ENCODE measurements around the gene QSER1.
"Not testable (repeated sequence)": the region's sequence is repeated elsewhere in the genome, so short reads cannot be mapped to it uniquely, and the experiment has no call there.

QSER1 gene

GRCh38 chr11:32892355-32893092 is at the start of gene QSER1:
TSS of gene QSER1 (plus strand) at chr11:32892811. CDS start at chr11:32893126, 315 bp downstream.
- peak; percentile 41 for DNase-seq

GRCh38 chr11:32843544-32843943 is 49.1 kb upstream of the QSER1 start:
- DNase-seq = no peak

DNA sequence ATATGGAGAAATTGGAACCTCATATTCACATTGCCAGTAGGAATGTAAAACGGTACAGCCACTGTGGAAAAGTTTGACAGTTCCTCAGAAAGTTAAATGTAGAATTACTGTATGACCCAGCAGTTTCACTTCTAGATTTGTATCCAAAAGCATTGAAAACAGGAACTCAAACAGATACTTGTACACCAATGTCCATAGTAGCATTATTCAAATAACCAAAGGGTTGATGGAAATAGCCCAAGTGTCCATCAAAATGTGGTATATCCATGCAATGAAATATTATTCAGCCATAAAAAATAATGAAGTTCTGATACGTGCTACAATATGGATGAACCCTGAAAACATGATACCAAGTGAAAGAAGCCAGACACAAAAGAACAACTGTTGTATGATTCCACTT is 45.1 kb upstream of the QSER1 start:
- no peak for DNase-seq

- no peak for DNase-seq
Observed at GRCh38 chr11:32849761-32850160, 42.9 kb upstream of the QSER1 start.

DNA sequence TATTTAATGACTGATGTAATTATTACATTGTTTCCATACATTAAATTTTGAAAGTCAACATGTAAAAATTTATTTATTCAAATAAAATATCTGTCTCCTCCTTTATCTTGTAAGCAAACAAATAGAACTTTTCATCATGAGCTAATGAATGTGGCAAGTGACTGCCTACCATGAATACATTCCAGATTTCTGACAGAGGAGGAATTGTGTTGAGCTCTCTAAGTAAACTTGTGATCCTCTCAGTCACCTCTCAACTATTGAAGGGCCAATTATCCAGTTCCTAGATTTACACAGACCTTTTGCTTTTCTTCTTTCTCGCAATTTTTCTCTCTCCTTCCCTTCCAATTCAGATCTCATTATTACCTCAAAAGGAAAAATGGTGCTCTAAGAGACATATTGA is 41.4 kb upstream of the QSER1 start:
- DNase-seq = no peak

GRCh38 chr11:32852207-32852606 is 40.4 kb upstream of the QSER1 start:
- no peak for DNase-seq

GRCh38 chr11:32855601-32856000 is 37.0 kb upstream of the QSER1 start:
- DNase-seq = no peak

DNA sequence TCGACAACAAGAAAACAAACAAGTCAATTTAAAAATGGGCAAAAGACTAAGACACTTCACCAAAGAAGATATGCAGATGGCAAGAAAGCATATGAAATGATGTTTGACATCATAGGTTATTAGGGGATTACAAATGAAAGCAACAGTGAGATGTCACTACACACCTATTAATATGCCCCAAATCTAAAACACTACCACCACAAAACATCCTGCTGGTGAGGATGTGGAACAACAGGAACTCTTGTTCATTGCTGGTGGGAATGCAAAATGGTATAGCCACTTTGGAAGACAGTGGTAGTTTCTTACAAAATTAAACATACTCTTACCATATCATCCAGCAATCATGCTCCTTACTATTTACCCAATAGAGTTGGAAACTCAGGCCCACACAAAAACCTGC is 33.9 kb upstream of the QSER1 start:
- no peak for DNase-seq

DNA sequence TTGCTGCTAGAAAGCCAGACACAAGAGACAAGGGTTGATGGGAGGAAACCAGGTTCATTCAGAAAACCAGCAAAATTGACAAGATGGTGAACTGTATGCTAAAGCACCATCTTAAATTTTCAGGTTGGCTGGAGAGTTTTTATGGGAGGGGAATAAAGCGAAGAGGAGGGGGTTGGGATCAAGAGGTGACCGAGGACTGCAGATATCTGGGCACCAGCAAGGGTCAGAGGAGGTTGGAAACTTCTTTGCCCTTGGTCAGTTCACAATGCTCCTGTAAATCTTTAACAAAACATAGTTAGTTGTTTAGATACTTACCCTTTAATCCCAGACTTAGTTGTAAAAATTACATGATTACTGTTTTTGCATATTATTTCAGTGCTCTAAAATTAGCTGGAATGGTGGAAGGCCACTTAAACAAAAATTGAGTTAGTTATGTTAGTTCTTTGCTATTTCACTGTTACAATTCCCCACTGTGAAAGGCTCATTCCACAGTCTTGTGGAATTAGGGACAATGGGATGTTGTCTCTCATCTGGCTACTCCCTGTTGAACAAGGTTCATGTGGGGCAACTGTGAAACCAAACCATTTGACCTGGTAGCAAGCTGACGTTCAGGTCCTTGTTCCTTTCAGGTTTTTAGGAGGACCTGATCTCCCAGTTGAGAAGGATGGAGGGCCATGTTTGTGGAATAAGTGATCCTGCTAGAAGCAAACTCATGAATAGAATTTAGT is 30.6 kb upstream of the QSER1 start:
- DNase-seq = no peak

GRCh38 chr11:32864555-32864954 is 28.1 kb upstream of the QSER1 start:
- no peak for DNase-seq

- DNase-seq = not testable (repeated sequence)
Observed at GRCh38 chr11:32868752-32869151, 23.9 kb upstream of the QSER1 start.

GRCh38 chr11:32870676-32871075 is 21.9 kb upstream of the QSER1 start:
- no peak for DNase-seq

DNA sequence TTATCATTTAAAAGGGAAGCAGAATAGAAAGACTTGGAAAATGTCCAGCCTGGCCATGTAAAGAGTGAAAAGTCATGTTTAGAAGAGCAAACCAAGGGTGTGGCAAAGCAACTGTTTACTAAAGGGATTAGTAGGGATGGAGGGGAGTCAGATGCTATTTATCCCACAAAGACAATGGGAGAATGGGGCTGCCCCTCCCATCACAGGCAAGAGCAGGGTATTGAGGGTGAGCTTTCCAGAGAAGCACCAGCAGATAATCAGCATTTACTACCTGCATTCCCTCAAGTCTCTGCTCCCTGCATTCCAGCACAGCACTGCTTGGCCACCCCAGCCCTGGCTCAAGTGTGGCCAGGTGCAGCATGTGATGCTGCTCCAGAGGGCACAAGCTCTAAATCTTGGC is 18.5 kb upstream of the QSER1 start:
- DNase-seq = no peak

GRCh38 chr11:32881286-32881685 is 11.3 kb upstream of the QSER1 start:
- no peak for DNase-seq

GRCh38 chr11:32883421-32883820 is 9.2 kb upstream of the QSER1 start:
- no peak for DNase-seq

- no peak for DNase-seq
Observed at GRCh38 chr11:32884023-32884422, 8.6 kb upstream of the QSER1 start.

DNA sequence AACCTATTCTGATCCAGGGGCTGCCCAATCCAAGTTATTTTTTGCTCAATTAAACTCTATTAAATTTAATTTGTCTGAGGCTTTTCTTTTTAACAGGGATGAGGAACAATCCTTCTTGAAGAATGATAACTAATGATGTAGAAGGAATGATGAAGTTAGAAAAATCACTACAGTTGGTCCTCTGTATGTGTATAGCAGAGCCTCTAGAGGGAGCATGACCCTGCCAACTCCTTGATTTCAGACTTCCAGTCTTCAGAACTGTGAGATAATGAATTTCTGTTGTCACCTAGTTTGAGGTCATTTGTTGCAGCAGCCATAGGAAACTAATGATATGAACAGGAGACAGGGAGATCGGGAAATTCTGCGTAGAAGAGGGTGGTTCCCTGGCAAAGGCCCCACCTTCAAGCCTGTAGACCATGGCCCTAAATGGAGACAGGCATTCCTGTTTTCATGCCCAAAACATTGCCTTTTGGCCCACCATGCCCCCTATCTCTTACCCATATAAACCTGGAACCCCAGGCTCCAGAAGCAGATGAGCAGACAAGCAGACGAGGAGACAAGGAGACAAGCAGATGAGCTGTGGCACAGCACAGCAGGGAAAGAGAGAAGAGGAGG is 7.7 kb upstream of the QSER1 start:
- DNase-seq = no peak

DNA sequence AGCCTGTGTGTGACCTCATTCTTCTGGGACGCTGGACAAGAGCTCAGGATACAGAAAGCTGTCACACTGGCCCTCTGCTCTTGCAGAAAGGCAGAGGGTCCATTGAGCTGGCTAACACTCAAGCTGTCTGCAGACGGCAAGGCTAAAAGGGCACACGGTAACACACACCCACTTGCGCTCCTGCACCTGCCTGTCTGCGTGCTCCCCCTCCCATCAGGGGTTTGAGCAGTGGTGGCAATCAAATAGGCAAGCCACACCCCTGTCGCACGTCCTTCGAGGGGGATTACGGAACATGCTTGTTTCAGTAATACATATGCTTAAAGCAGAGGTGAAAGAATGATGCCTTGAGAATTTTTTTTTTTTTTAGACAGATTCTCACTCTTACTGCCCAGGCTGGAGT is 7.1 kb upstream of the QSER1 start:
- no peak for DNase-seq

GRCh38 chr11:32886180-32886579 is 6.4 kb upstream of the QSER1 start:
- DNase-seq = no peak

DNA sequence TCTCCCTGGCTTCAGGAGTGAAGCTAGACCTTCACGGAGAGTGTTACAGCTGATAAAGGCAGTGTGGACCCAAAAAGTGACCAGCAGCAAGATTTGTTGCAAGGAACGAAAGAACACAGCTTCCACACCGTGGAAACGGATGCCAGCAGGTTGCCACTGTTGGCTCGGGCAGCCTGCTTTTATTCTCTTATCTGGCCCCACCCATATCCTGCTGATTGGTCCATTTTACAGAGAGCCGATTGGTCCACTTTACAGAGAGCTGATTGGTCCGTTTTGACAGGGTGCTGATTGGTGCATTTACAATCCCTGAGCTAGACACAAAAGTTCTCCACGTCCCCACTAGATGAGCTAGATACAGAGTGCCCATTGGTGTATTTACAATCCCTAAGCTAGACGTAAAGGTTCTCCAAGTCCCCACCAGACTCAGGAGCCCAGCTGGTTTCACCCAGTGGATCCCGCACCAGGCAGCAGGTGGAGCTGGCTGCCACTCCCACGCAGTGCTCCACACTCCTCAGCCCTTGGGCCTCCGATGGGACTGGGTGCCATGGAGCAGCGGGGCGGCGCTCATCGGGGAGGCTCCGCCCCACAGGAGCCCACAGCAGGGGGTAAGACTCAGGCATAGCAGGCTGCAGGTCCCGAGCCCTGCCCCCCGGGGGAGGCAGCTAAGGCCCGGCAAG is 4.8 kb upstream of the QSER1 start:
- not testable (repeated sequence) for DNase-seq

- not testable (repeated sequence) for DNase-seq
Observed at GRCh38 chr11:32888384-32888710, 4.3 kb upstream of the QSER1 start.

DNA sequence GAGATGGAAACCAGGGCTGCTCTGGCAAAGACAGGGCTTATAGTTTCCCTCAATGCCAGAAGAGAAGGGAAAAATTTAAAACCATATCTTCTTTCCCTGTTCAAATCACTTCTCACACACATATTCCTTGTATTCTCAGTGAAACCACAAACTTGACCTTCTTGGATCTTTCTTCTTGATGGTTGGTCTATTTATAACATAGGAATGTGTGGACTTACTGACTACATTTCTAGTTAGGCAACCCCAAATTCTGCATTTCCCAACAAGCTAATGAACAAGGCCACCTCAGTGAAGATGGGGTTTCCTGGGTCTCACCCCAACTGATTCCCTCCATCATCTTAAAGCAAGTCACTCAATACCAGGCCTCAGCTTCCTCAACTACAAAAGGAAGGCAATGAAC is 3.8 kb upstream of the QSER1 start:
- no peak for DNase-seq

- DNase-seq = no peak
Observed at GRCh38 chr11:32890843-32891656, 1.6 kb upstream of the QSER1 start.

Measured in NCI-H446 treated with DMSO at 0.1 percent for 48 hours (cell line).